Measurements from ENCODE around the gene CSDE1.

Gene CSDE1

DNA sequence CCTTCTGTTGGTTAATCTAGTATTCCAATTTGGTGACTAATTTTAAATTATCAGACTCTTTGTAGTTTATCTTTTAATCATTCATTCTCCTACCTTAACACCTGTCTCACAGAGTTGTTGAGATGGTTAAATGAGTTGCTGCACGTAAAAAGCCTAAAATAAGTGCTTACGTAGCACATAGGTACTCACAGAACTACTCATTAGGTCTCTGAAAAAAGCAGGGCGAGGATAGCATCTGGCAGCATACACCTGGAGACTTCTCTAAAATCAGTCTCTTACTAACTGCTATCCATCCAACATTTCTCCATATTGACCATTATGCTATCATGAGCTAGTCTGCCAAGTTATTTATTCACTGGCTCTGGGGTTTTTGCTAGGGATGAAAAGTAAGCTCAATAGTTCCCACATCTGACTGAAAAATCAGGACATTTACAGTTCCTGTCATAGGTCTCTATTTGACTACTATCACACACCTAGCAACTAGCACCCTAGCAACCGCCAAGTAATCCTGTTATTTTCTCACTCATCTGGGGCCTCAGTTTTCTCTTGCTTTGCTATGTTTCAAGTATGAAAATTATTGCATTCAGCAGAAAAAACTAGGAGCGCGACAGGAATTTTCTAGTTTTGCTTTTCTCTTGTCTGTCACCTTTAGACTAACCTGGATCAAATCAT, 11.2 kb downstream of the CSDE1 start:
- DNase-seq = no peak

DNA sequence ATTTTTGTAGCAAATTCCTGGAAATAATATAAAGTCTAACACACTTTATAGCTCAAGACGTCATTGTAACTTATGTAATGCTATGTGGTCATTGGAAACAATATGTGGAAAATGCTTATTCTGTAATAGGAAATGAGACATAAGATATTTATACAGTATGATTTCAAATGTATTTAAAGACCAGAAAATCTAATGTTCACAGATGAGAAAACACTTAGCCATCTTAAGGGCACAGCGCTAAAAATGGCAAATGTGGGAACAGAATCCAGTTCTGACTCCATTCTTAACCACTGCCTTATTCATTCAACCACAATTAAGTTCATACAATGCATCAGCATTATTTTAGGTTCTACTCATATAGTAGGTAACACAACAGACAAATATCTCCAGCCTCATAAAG, 12.5 kb downstream of the CSDE1 start:
- DNase-seq = no peak

DNA sequence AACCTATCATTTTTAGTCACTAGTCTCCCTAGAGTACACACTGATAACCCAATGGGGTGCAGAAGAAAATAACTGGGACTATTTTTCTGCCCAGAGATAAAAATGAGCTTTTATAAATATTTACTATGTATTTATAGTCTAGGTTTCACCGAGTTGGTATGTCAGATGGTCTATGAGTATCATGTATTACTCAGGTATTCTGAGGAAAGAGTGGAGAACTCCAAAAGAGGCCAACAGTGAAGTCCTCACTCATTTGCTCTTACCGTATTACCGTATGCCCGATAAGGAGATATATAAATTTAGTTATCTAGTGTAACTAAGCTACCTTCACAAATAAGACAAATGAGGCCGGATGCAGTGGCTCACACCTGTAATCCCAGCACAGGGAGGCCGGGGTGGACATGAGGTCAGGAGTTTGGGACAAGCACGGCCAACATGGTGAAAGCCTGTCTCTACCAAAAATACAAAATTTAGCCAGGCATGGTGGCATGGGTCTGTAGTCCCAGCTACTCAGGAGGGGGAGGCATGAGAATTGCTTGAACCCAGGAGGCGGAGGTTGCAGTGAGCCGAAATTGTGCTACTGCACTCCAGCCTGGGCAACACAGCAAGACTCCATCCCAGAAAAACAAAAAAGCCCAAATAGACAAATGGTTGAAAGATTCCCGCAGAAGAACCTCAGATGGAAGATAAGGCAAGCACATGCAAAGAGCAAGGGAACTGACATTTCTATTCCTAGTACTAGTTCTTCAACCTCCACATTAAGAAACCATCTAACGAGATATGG, 15.6 kb downstream of the CSDE1 start:
- no peak for DNase-seq

DNA sequence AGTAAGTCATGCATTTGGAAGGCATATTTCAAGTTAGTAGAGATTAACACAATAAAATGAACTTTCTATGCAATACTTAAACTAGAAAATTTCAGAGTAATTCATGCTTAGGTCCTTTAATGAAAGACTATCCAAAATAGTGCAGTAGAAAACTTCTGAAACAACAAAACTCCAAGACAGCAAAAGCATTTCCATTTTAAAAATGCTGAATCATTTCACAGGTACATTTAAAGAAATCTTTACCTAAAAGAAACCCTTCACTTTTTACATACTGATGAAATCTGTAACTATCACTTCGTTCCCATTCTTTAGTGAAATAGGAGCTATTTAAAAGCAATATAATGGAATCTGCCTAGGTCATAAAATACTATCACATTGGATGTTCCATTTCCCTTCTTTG, 17.5 kb downstream of the CSDE1 start:
- DNase-seq = no peak

DNA sequence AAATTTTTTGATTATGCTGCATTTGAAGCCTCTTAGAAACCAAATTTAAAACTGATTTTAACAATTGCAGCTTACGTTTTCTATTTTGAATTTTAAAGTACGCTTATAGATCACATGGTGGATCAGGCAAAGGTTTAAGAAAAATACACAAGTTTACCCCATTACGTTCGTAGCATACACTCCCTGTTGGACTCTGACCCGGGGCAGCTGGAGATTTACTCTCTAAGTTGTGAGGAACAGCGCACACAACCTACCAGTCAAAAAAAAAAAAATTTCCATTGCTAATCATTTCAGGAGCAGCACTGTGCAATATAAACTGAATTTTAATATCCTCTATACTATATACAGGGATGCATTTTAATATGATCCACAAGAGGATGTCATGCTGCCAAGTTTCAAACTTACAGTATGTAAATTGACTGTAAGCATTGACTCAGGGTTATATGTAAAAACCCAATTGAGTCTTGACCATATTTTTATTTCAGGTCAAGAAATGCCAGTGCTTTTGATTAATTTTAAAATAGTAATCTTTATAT, 20.4 kb downstream of the CSDE1 start:
- no peak for DNase-seq

DNA sequence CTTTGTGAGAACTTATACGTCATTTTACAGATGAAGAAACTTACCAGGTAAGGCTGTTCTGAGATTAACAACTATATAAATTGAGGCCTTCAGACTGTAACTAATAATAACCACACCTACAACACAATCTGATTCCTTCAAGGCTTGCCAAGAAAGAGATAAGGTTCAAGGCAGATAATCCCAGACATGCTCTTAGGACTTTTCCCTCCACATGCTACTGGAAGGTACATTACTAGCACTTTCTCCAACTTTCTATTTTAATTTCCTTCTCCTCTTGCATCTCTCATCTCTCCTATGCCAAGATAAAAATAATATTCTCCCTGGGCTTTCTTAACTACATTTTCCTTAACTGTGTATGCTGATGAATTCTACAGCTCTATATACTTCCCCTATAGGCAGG, 22.3 kb downstream of the CSDE1 start:
- no peak for DNase-seq

DNA sequence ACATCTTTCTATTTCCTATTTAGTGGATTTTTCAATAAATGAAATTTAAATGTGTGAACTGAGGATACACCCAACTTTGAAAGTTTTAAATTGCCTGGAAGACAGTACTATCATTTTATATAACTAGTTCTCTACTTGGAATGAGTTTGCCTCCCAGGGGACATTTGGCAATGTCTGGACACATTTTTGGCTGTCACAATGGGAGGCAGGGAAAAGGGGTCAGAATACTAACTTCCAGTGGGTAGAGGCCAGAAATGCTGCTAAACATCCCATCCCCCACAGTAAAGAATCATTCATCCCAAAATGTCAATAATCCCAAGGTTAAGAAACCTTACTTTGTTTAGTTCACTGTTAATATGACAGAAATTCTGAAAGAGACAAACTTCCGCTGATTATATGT, 28.0 kb downstream of the CSDE1 start:
- DNase-seq = no peak

DNA sequence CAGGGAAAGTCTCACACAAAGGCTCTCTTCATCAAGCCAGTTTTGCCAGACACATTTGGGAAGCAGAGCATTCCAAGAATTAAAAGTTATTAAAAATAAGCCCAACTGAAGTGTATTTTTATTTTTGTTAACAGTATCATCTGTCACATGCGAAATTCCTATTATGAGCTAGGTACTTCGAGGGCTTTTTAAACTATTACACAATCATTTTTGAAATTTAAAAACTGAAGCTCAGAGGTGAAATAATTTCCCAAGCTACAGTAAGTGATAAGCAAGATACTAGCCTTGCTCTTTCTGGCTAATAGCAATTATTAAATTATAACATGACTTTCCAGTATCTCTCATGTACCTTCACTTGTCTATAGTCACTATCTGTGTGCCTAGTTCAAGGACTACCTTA, 29.2 kb downstream of the CSDE1 start:
- DNase-seq = no peak

DNA sequence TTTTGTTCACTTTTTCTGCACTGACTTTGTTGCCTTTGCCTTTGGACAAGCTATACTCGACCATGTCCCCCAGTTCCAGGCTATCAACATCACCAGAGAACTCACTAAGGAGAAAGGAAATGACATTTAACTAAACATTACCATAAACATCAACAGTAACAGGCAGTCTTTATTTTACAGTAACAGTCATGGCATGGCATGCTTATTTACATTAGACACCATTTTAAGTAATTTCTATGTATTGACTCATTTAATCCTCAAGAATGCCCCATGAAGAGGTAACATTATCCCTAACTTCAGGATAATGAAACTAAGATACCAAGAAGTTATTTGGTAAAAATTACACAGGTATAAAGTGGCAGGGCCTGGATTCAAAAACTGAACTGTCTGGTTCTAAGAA, 32.6 kb downstream of the CSDE1 start:
- no peak for DNase-seq

DNA sequence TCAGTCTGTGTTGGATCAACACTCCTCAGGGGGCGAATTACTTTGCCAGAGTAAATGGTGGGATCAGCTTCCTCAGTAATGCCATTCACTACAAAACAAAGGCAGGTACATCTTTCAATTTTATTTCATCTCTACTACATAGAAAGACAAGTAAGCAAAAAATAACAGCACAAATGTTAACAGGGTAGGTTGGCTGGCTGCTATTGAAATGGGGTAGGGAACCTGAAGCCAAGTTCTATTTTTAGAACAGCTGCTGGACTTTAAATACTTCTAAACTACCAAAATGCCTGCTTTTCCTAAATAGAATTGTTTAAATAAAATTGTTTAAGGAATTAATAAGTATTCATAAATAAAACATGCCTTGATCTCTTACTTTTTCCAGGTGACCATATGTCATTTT, 33.9 kb downstream of the CSDE1 start:
- no peak for DNase-seq

DNA sequence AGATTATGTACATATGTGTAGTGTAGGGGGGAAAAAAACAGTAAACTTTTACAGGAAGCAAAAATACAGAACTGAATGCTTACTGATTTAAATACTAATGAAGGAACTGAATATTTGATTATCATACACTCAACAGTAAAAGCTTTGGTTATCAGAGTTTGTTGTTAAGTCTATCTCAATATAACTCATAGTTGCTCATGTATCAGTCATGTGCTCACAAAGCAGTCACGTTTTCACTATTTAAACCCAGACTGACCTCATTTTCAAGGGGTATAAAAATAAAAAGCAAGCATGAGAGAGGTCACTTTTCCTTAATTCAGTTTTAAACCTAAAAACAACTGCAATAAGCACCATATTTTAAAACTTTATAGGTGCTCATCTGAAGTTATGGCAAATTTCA, 34.3 kb downstream of the CSDE1 start:
- DNase-seq = no peak

DNA sequence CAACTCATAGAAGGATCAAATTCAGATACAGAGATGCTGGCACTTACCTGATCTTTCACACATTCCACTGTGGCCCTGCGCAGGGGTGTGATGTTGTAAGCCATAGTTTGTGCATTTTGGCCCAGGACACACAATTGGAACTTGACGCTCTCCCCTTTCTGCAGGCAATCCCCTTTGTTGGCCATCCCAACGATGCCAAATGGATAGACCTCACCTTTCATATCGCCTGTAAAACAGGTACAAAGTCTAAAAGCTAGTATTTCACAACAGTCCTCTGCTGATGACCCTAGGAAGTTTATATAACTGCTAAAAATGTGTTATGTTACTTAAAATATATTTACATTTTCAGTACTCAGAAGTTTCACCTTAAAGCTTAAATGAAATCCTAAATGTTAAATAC, 37.3 kb downstream of the CSDE1 start:
- DNase-seq = no peak

DNA sequence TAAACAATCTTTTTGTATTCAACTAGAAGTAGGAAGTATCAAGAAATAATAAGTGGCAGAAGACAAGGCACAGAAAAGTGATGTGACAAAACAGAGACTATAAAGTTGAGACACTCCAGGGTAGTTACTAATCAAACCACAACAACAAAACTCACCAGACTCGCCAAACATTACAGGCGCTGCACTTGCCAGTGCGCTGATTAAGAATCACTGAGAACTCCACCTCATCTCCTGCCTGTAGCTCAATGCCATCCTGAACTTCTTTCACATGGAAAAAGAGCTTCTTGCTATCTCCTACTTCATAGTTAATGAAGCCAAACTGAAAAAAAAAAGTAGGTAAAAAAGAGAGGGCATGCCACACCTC, 38.4 kb downstream of the CSDE1 start:
- DNase-seq = no peak

DNA sequence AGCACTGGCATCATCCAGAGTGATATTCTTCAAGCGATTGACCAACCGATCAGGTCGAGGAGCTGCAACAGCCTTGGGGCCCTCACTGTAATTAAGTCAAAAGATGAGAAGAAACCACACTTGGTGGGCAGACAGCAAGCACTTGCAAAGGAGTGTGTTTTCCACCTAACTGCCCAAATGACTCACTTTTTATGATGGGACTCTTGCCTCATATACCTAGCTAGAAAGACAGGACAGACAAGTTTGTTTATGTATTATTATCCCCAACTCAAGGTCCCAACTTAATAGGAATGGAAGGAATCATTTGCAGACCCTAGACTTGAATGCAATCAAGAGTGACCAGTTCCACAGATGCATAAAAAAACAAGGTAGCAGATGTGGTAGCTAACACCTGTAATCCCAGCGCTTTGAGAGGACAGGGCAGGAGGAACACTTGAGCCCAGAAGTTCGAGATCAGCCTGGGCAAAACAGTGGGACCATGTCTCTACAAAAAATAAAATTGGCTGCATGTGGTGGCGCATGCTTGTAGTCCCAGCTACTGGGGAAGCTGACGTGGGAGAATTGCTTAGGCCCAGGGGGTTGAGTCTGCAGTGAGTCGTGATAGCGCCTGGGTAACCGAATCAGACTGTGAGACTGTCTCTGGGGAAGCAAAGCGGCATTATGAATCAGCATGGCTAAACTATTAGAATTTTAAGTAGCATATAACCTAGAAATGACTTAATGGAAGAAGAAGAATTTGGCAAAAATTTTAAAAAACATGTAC, 38.9 kb downstream of the CSDE1 start:
- no peak for DNase-seq

DNA sequence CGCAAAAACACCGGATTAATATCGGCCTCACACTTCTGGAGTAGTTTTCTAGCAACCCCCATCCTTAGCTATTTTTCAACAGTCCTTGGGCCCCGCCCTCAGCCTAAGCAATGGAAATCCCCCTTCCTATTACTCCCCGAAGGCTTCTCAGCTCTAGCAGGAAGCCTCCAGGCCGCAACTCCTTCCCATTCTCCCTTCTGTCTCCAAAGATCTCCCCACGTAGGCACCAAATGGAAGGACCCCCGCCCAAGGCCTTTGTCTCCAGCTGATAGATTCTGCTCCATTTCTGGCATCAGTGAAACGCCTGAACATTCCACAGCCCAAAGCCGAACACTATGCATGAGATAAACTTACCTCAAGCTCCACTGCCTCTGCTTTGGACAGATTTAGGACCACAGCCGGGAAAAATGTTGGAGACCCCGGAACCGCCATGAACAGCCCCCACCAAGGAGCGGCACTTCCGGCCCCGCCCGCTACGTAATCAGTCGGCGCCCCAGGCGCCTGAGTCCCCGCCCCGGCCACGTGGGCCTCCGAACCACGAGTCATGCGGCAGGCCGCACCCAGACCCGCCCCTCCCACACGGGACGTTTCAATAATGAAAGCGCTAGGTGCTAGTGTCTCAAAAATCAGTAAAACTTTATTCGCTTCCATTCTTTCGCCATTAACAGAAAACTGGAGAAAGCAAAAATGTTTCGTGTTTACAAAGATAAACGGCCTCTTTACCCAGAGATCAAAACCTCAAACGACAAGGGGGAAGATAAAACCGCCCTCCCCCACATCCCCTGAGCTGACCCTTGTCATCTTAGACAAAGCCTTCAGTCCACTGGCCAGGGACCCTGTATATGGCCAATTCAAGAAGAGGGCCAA, 41.2 kb downstream of the CSDE1 start, which contains the start of gene NRAS:
Gene NRAS (minus strand): TSS at position 468 of the 867 bp plus-strand sequence. CDS start 611 bp downstream, outside the sequence.
- DNase-seq = peak; percentile 94

DNA sequence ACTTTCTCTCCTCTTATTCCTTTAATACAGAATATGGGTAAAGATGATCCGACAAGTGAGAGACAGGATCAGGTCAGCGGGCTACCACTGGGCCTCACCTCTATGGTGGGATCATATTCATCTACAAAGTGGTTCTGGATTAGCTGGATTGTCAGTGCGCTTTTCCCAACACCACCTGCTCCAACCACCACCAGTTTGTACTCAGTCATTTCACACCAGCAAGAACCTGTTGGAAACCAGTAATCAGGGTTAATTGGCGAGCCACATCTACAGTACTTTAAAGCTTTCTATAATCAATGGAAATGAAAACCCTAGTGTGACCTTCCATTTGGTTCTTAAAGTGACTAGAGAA, 41.9 kb downstream of the CSDE1 start:
- DNase-seq = no peak

DNA sequence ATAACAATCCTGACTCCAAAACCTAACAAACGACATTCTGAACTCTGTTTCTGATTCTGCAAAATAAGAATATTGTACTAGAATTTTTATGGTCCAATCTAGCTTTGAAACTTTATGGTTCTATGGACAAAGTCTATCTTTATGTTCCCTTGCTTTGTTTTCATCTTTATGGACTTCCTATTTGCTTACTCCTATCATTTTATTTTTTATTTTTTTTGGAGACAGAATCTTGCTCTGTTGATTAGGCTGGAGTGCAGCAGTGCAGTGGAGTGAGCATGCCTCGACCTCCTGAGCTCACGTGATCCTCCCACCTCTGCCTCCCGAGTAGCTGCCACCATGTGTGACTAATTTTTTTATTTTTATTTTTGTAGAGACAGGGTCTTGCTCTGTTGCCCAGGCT, 44.8 kb downstream of the CSDE1 start:
- DNase-seq = no peak

DNA sequence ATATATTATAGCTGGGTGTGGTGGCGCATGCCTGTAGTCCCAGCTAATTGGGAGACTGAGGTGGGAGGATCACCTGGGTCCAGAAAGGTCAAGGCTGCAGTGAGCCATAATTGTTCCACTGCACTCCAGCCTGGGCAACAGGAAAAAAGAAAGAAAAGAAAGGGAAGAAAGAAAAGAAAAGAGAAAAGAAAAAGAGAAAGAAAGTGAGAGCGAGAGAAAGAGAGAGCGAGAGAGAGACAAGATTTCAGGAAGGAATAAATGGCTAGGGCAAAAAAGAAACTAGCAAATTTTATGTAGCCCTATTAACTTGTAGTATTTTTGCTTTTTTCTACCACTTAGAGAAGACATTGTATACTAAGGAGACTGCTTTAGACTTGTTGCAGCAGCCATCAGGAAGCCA, 47.4 kb downstream of the CSDE1 start:
- DNase-seq = no peak

DNA sequence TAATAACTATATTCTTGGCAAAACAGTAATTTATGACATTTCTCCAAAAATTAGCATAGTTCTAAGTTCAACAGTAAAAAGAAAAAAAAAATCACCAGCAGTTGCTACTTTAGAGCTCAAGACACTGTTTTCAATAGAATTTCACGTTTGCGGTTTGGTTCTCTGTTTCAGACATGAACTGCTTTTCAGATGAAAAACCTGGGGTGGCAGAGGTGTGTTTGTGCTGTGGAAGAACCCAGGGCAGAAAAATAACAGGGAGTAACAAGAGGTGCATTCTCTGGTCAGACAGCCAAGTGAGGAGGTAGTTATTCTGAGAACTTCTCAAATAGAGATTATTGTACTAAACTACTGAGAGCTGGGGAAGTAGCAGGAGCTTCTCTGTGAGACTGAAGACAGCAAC, 50.2 kb downstream of the CSDE1 start:
- no peak for DNase-seq

DNA sequence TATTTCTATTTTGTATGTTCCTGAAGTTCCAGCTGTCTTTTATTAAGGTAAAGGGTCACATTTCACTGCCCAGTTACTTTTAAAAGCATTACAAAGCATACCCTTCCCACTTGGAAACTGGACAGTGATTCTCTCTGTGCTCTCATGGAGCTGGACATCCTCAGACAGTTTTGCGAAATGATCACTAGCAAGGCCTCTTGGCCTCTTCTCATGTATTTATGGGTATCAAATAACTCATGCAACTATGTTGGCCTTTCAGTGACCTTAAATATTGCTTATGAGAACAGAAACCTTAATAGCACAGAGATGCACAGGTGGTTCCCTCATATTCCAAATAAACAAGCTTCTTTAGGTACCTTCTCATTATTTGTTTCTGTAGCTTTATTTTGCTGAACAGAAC, 54.5 kb downstream of the CSDE1 start:
- DNase-seq = no peak

DNA sequence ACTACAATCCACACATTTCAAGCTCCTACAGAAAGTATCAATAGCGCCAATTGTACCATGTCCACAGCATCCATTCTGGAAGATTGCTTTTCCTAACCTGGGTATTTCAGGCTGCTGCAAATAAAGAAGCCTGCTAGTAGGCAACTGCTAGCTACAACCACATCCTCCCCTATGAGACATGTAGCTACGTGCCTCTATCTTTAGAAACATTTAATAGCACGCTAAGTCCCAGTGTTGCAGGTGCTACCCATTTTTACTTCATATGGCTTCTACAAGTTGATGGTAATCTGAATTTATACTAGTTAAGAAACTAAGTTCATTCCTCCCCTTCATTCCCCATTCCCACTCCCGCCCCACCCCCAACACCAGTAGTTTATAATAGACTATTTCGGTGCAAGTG, 55.0 kb downstream of the CSDE1 start:
- DNase-seq = no peak

DNA sequence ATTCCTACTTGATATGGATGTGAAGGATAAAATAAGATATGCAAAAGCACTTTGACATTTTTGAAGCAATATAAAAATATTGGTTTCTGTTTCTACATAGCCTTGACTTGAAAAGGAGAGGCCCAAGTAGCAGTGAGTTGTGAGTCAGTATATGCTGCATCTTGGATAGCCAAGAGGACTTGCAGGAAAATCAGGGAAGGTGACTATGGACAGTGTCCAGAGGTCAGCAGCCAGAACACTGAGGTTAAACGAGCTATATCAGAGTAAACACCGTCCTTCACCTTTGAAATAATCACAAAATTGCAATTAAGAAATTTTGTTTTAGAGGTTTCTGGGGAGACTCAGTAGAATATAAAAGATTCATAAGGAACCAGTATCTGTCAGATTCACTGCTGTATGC, 55.9 kb downstream of the CSDE1 start:
- DNase-seq = no peak

DNA sequence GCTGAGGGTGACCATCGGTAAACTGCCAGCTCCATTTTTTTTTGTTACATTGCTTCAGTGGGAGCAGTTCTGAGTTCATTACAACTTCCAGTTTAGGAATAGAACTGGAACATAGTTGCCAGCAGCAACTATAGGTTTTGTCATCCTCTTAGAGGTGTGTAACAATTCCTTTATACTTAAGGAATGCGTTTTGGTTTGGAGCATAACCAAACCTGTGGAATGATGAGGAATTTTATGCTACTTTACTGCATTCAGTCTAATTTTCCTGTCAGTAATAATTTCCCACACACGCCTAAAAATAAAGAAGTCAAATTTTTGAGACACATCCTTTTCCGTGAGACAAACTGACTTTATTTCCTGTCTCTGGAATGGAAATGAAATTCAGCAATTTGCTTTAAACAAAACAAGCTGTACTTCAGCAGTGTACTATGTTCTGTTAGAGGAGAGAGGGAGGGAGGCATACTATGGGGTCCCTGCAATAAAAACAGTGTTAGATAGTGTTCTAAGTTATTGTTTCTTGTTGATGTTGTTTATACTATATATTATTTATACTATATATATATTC, 57.7 kb downstream of the CSDE1 start:
- DNase-seq = no peak

Measured in CD4-positive, alpha-beta T cell treated with Interleukin-4 for 4 hours (primary cell).